Measurements from ENCODE around the gene CLDN10. TPM values are rescaled to one million over a fixed set of nuclear protein-coding genes. Genes with fewer than 3 reads are reported as not detected.

Gene CLDN10
- total RNA-seq, 4 donors from 2014 or later: 1.3 to 27.6 (median 19.5) TPM; not detected in 1

DNA sequence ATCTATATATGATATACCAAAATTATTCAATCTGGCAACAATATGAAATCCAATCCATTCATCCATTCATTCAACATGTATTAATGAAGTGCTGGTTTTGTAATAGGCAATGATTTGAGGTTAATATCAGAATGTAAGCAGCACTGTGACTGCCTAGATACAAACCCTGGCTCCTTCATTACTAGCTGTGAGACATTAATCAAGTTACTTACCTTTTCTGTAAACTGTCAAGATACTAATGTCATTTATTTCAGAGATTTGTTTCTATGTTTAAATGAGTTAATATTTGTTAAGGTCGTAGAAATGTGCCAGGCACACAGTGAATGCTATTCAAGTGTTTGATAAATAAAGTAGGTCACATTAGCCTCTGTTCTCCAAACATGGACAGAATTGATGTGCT, 40.9 kb downstream of the CLDN10 start:
- H3K27ac ChIP-seq: no peak overlapping the region
- no peaks in the 10 kb centered on the region for H3K9me3 ChIP-seq
- no peaks in the 10 kb centered on the region for H3K27me3 ChIP-seq
- intact Hi-C loops (cut with DNase I; ENCODE audit: low total_unique reads): no loop called here
- TF ChIP-seq, protein P1, sequence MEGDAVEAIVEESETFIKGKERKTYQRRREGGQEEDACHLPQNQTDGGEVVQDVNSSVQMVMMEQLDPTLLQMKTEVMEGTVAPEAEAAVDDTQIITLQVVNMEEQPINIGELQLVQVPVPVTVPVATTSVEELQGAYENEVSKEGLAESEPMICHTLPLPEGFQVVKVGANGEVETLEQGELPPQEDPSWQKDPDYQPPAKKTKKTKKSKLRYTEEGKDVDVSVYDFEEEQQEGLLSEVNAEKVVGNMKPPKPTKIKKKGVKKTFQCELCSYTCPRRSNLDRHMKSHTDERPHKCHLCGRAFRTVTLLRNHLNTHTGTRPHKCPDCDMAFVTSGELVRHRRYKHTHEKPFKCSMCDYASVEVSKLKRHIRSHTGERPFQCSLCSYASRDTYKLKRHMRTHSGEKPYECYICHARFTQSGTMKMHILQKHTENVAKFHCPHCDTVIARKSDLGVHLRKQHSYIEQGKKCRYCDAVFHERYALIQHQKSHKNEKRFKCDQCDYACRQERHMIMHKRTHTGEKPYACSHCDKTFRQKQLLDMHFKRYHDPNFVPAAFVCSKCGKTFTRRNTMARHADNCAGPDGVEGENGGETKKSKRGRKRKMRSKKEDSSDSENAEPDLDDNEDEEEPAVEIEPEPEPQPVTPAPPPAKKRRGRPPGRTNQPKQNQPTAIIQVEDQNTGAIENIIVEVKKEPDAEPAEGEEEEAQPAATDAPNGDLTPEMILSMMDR (IDR thresholded peaks at IDR 0.05): no peak
- no peak for TF ChIP-seq POLR2A (IDR thresholded peaks at IDR 0.05)
- H3K4me3 ChIP-seq: no peak overlapping the region
- H3K4me1 ChIP-seq: no peaks in the 10 kb centered on the region
- DNase-seq: no peak
- H3K36me3 ChIP-seq: no peaks in the 10 kb centered on the region

DNA sequence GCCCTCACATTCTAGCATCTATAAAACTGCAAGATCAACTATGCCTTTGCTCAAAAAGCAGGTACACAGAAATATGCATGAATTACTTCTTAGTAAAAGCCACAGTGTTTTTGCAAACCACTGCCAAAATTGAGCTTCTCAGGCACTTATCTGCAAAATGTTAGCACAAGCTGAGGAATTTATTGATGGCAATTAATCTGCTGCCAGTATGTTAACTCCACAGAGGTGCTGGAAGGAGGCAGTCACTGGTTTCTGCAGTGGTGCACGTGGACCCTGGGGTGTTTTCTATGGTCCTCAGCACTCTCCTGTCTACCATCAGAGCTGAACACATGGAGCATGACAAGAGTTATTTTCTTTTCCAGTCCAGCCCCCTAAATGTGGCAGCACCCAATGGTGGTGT, 44.2 kb downstream of the CLDN10 start:
- Histone ChIP-seq H3K4me1 (no peaks in the 10 kb centered on the region), H3K36me3 (no peaks in the 10 kb centered on the region), H3K27me3 (no peaks in the 10 kb centered on the region), H3K4me3 (no peak overlapping the region), H3K9me3 (no peaks in the 10 kb centered on the region), H3K27ac (no peak overlapping the region)
- no peak for DNase-seq
- no peak for TF ChIP-seq POLR2A (IDR thresholded peaks at IDR 0.05)
- TF ChIP-seq, protein P1 (IDR thresholded peaks at IDR 0.05): no peak
- intact Hi-C loops (cut with DNase I; ENCODE audit: low total_unique reads): no loop called here

DNA sequence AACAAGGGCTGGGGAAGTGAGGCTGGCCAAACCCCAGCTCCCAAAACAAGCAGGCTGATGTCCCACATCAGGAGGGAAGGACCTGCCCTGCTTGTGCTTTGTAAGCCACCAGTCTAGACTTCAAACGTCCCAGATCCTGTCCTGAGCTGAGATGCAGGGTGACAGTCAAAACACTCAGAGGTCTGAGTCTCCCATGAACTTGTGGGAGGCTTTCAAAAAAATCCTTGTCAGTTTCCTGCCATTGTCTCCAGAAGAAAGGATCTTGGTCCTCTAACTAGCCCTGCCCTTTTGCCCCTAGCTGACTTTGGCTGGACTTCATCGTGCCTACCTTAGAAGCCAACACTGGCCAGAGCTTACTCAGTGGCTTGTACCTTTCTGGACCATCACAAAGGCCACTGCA, 48.7 kb downstream of the CLDN10 start:
- no peak overlapping the region for H3K27ac ChIP-seq
- TF ChIP-seq, protein P1 (IDR thresholded peaks at IDR 0.05): no peak
- no peak for TF ChIP-seq POLR2A (IDR thresholded peaks at IDR 0.05)
- no peak for DNase-seq
- intact Hi-C loops (cut with DNase I; ENCODE audit: low total_unique reads): no loop called here
- H3K4me1 ChIP-seq: no peaks in the 10 kb centered on the region
- no peaks in the 10 kb centered on the region for H3K36me3 ChIP-seq
- H3K4me3 ChIP-seq: no peak overlapping the region
- no peaks in the 10 kb centered on the region for H3K9me3 ChIP-seq
- no peaks in the 10 kb centered on the region for H3K27me3 ChIP-seq

DNA sequence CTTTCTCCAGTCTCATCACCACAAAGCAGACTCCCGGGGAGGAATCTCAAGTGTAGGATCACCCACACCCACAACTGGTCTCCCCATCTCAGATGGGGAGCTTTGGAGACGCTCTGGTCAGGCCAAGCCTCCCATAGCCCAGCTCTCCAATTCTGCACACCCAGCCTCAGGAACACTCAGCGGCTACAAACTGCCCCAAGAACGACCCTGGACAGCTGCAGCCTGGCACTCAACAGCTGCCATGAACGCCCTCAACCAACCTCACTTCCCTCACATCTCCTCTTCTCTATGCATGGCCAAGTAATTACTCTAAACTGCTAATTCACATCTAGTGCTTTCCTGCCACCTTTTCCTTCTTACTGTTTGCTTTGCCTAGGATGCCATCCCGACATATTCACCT, 49.4 kb downstream of the CLDN10 start:
- Histone ChIP-seq H3K4me3 (no peak overlapping the region), H3K27me3 (no peaks in the 10 kb centered on the region), H3K27ac (no peak overlapping the region), H3K9me3 (no peaks in the 10 kb centered on the region), H3K36me3 (no peaks in the 10 kb centered on the region), H3K4me1 (no peaks in the 10 kb centered on the region)
- no peak for DNase-seq
- intact Hi-C loops (cut with DNase I; ENCODE audit: low total_unique reads): no loop called here
- TF ChIP-seq POLR2A (IDR thresholded peaks at IDR 0.05): no peak
- TF ChIP-seq, protein P1 (IDR thresholded peaks at IDR 0.05): no peak

DNA sequence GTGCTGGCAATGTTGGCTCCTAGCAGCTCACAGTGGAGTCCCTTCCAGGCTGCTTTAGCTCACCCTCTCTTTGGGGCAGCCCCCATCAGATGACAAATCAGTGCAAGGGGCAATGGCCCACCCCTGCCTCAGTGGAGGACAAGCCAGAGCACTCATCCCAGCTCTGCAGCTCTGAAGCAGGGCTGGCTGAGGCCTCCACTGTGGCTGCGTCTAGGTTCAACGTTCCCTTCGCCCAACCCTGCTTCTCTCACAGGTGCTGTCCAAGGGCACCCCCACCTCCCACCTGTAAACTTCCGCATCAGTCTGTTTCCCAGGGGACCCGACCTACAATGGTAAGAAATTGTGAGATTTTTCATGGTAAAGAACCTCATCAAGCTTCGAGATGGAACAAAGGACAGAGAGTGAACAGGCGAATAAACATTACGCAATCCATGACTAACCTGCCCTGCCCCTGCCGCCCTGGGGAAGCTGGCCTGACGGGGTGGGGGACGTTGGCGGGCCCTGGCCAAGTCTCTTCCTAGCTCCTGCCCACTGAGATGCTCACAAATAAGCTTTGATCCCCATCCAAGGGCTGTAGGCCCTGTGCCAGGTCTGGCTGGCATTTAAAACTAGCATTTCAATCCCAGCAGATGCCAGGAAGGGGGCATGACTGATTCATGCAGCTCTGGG, 51.5 kb downstream of the CLDN10 start:
- no peaks in the 10 kb centered on the region for H3K9me3 ChIP-seq
- H3K4me3 ChIP-seq: no peak overlapping the region
- H3K27ac ChIP-seq: no peak overlapping the region
- intact Hi-C loops (cut with DNase I; ENCODE audit: low total_unique reads): no loop called here
- H3K36me3 ChIP-seq: no peaks in the 10 kb centered on the region
- no peak for TF ChIP-seq POLR2A (IDR thresholded peaks at IDR 0.05)
- TF ChIP-seq, protein P1 (IDR thresholded peaks at IDR 0.05): no peak
- no peaks in the 10 kb centered on the region for H3K27me3 ChIP-seq
- H3K4me1 ChIP-seq: no peaks in the 10 kb centered on the region
- DNase-seq: no peak
